CD14-positive monocyte (primary cell): ENCODE results near the gene OR2T5. TPM values are rescaled to one million over a fixed set of nuclear protein-coding genes. Genes with fewer than 3 reads are reported as not detected.

ENCODE experiments used
- polyA plus RNA-seq, 3 donors: library from polyadenylated mRNA; depleted of rRNA in 1 of 3; unstranded in 2 of 3; stranded (reverse) in 1 of 3; fragments of 300-500 nt in 2 of 3; fragments of >200 nt in 1 of 3; fragmentation: Illumina TruSeq in 2 of 3; gene quantifications; 1 replicate in 2 of 3; 2 replicates in 1 of 3; pipeline ENCODE4 v1.2.3, GENCODE V29; 2012 to 2021

The OR2T5 gene
- polyA plus RNA-seq, 3 donors = not detected

Other genes starting within 250 kb of the OR2T5 start
- not detected for gene OR2T33, start 210.6 kb upstream of the OR2T5 start, polyA plus RNA-seq
- gene OR2T12, start 185.2 kb upstream of the OR2T5 start, polyA plus RNA-seq = not detected
- not detected for gene OR2M7, start 164.0 kb upstream of the OR2T5 start, polyA plus RNA-seq
- not detected for gene OR14C36, start 139.8 kb upstream of the OR2T5 start, polyA plus RNA-seq
- gene OR2T4, start 126.9 kb upstream of the OR2T5 start, polyA plus RNA-seq = not detected
- gene OR2T6, start 112.8 kb upstream of the OR2T5 start, polyA plus RNA-seq = not detected
- not detected for gene OR2T1, start 85.5 kb upstream of the OR2T5 start, polyA plus RNA-seq
- gene OR2T2, start 43.0 kb upstream of the OR2T5 start, polyA plus RNA-seq = not detected
- gene OR2T3, start 15.2 kb upstream of the OR2T5 start, polyA plus RNA-seq = under 1 TPM in 1 of 3 donors, not detected in 2; 0.08 TPM
- gene OR2G6, start 19.5 kb downstream of the OR2T5 start, polyA plus RNA-seq = not detected
- not detected for gene OR2T29, start 74.2 kb downstream of the OR2T5 start, polyA plus RNA-seq
- not detected for gene OR2T34, start 86.2 kb downstream of the OR2T5 start, polyA plus RNA-seq
- not detected for gene OR2T10, start 109.1 kb downstream of the OR2T5 start, polyA plus RNA-seq
- gene OR2T11, start 146.5 kb downstream of the OR2T5 start, polyA plus RNA-seq = not detected
- gene OR2T35, start 156.7 kb downstream of the OR2T5 start, polyA plus RNA-seq = not detected
- gene OR2T27, start 166.9 kb downstream of the OR2T5 start, polyA plus RNA-seq = not detected
- gene OR14I1, start 214.2 kb downstream of the OR2T5 start, polyA plus RNA-seq = not detected